Trophoblast cell (in vitro differentiated cells and primary cell): ENCODE measurements around the gene APOC4.

Experiments used
- DNase-seq, 2 donors: peaks; one replicate each; pipeline ENCODE4 v3.0.0-alpha.2; 2016
- H2AFZ ChIP-seq: 2 replicates; pipeline ENCODE4 v1.6.1; 2013; ENCODE audit warnings: low read length, moderate library complexity, mild to moderate bottlenecking; ENCODE audit not compliant: insufficient read depth, poor library complexity
- H2AK5ac ChIP-seq: 2 replicates; pipeline ENCODE4 v1.6.1; 2013; ENCODE audit warnings: mild to moderate bottlenecking, low read length
- H2BK120ac ChIP-seq: 2 replicates; pipeline ENCODE4 v1.6.1; 2013; ENCODE audit warnings: low read length, mild to moderate bottlenecking, moderate library complexity; ENCODE audit not compliant: insufficient read depth, poor library complexity
- H2BK12ac ChIP-seq: 2 replicates; pipeline ENCODE4 v1.6.1; 2013; ENCODE audit warnings: mild to moderate bottlenecking, low read length, moderate library complexity
- H2BK5ac ChIP-seq: 2 replicates; pipeline ENCODE4 v1.6.1; 2013; ENCODE audit warnings: low read length, low read depth, moderate library complexity, mild to moderate bottlenecking; ENCODE audit not compliant: poor library complexity
- H3K14ac ChIP-seq: 2 replicates; pipeline ENCODE4 v1.6.1; 2013; ENCODE audit warnings: mild to moderate bottlenecking, low read length
- H3K18ac ChIP-seq: 2 replicates; pipeline ENCODE4 v1.6.1; 2013; ENCODE audit warnings: mild to moderate bottlenecking, low read length
- H3K23ac ChIP-seq: 2 replicates; pipeline ENCODE4 v1.6.1; 2013; ENCODE audit warnings: low read length
- H3K27ac ChIP-seq: 2 replicates; pipeline ENCODE4 v1.5.1; 2013; ENCODE audit warnings: low read depth, mild to moderate bottlenecking, inconsistent platforms, low read length, moderate library complexity
- H3K27me3 ChIP-seq: 2 replicates; pipeline ENCODE4 v1.6.1; 2013; ENCODE audit warnings: inconsistent platforms, mild to moderate bottlenecking, low read length, moderate library complexity; ENCODE audit not compliant: insufficient read depth
- H3K36me3 ChIP-seq, 2 experiments: 1 replicate in 1 of 2; 2 replicates in 1 of 2; pipeline ENCODE4 v1.6.1; 2013; ENCODE audit warnings: low read length in 2 of 2, mild to moderate bottlenecking in 2 of 2, moderate library complexity in 1 of 2; ENCODE audit not compliant: insufficient read depth in 2 of 2, control insufficient read depth in 1 of 2
- H3K4ac ChIP-seq: 2 replicates; pipeline ENCODE4 v1.6.1; 2013; ENCODE audit warnings: low read depth, mild to moderate bottlenecking, low read length, moderate library complexity
- H3K4me1 ChIP-seq, 2 experiments: 1 replicate in 1 of 2; 2 replicates in 1 of 2; pipeline ENCODE4 v1.6.1; 2013; ENCODE audit warnings: low read length in 2 of 2, mild to moderate bottlenecking in 2 of 2, moderate library complexity in 1 of 2; ENCODE audit not compliant: insufficient read depth in 2 of 2, control insufficient read depth in 1 of 2
- H3K4me2 ChIP-seq: 2 replicates; pipeline ENCODE4 v1.6.1; 2013; ENCODE audit warnings: inconsistent platforms, mild to moderate bottlenecking, low read length, moderate library complexity
- H3K4me3 ChIP-seq: 2 replicates; pipeline ENCODE4 v1.5.1; 2013; ENCODE audit warnings: mild to moderate bottlenecking, low read depth, low read length, inconsistent platforms
- H3K79me1 ChIP-seq: one replicate; pipeline ENCODE4 v1.6.1; 2013; ENCODE audit warnings: low read length
- H3K79me2 ChIP-seq: 2 replicates; pipeline ENCODE4 v1.6.1; 2013; ENCODE audit warnings: low read length, mild to moderate bottlenecking; ENCODE audit not compliant: control insufficient read depth, insufficient read depth, poor library complexity
- H3K9ac ChIP-seq: 2 replicates; pipeline ENCODE4 v1.6.1; 2013; ENCODE audit warnings: mild to moderate bottlenecking, low read length
- H3K9me3 ChIP-seq: 2 replicates; pipeline ENCODE4 v1.6.1; 2013; ENCODE audit warnings: low read depth, mild to moderate bottlenecking, control low read depth, inconsistent platforms, low read length; ENCODE audit not compliant: insufficient read depth
- H4K12ac ChIP-seq: 2 replicates; pipeline ENCODE4 v1.6.1; 2013; ENCODE audit warnings: low read depth, mild to moderate bottlenecking, low read length, moderate library complexity
- H4K8ac ChIP-seq: 2 replicates; pipeline ENCODE4 v1.6.1; 2013; ENCODE audit warnings: low read depth, mild to moderate bottlenecking, low read length, moderate library complexity
- H4K91ac ChIP-seq: one replicate; pipeline ENCODE4 v1.6.1; 2013; ENCODE audit warnings: low read depth, mild to moderate bottlenecking, low read length, moderate library complexity
- WGBS: extraction: QIAGEN DNeasy Blood & Tissue Kit; methylation state at CpG from one replicate; pipeline ENCODE4 v1.1.7; 2013; ENCODE audit warnings: missing lambda C conversion rate; ENCODE audit not compliant: insufficient read length, insufficient coverage; ENCODE audit errors: extremely low coverage; 5-methylcytosine and 5-hydroxymethylcytosine counted together

APOC4 gene

DNA sequence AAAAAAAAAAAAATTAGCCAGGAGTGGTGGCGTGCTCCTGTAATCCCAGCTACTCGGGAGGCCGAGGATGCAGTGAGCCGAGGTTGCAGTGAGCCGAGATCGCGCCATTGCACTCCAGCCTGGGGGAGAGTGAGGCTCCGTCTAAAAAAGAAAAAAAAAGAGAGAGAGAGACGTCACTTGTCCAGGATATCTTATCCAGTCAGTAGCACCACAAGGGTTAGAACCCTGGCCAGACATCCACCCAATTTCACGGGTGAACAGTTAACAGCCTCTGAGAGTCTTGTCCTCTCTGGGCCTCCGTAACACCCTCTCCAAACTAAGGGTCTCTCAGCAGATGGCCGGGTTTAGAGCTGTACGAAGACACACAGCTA, 12.2 kb downstream of the APOC4 start:
- H3K79me2 ChIP-seq: peaks cover 16% of the 10 kb centered on the region
- no peak overlapping the region for H3K18ac ChIP-seq
- peaks cover 11% of the 10 kb centered on the region for H3K79me1 ChIP-seq
- H4K91ac ChIP-seq: peak overlapping the region; percentile 93
- no CpG with 5 or more reads among the region's 13 CpGs for WGBS
- peak overlapping the region; percentile 96 for H2BK5ac ChIP-seq
- no peaks in the 10 kb centered on the region for H3K27me3 ChIP-seq
- no peak overlapping the region for H3K27ac ChIP-seq
- peaks cover 2 to 6% of the 10 kb centered on the region in 2 experiments for H3K36me3 ChIP-seq
- H3K4me2 ChIP-seq: peak overlapping the region; percentile 74
- H3K4ac ChIP-seq: peak overlapping the region; percentile 8
- H4K8ac ChIP-seq: peak overlapping the region; percentile 96
- no peak overlapping the region for H3K23ac ChIP-seq
- no peak overlapping the region for H2AK5ac ChIP-seq
- DNase-seq: no peak
- no peaks in the 10 kb centered on the region for H3K9me3 ChIP-seq
- peak overlapping the region; percentile 98 for H4K12ac ChIP-seq
- H2BK12ac ChIP-seq: no peak overlapping the region
- H3K4me1 ChIP-seq: peaks cover 8 to 14% of the 10 kb centered on the region in 2 experiments
- peak overlapping the region; percentile 51 for H2AFZ ChIP-seq
- no peak overlapping the region for H2BK120ac ChIP-seq
- H3K4me3 ChIP-seq: peak overlapping the region; percentile 87
- peak overlapping the region; percentile 59 for H3K9ac ChIP-seq
- H3K14ac ChIP-seq: peak overlapping the region; percentile 94

DNA sequence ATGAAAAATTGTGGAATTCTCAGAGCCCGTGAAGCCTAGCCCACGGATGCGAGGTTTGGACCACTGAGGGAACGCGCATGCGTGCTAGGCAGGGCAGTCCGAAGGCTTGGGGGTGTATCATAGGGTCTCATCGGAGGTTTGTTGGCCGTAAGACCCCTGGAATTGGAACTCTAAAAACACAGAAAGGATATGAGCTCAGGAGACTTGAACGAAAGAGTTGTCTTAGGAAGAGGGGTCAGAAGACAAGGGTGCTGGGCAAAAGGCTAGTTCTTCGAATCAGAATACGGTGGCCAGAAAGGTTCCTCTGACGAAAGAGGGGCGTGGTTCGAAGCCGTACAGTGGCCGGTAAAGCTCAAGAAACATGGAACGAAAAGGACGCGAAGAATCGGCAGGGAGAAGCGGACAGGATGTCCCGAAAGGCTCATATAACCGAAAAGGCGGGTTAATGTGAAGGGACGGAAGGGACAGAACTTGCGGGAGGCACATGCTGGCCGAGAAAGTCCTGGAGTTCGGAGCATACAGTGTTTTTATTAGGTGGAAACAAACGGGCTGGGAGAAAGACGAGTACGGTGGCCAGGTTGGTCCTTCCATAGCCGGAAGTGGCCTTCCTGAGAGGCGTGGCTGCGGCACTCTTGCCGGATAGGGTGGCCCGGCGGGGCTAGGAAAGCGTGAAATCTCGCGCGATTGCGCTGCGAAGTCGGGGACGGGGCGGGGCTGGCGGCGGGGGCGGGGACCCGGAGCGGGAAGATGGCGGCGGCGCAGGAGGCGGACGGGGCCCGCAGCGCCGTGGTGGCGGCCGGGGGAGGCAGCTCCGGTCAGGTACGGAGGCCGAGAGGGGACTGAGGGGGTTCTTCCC, 12.8 kb downstream of the APOC4 start, which contains the start of gene CLPTM1:
CLPTM1 (plus strand) TSS at position 732 of the 856 bp plus-strand sequence; CDS start at position 748, 16 bp downstream.
- Histone ChIP-seq H4K12ac (peak within 1 kb of the TSS; percentile 98), H2BK5ac (peak within 1 kb of the TSS; percentile 96), H3K79me1 (peaks cover 11% of the 10 kb centered on the region), H3K4me1 (peaks cover 8 to 14% of the 10 kb centered on the region in 2 experiments), H3K79me2 (peaks cover 16% of the 10 kb centered on the region), H2BK120ac (peak within 1 kb of the TSS; percentile 92), H3K36me3 (peaks cover 2 to 6% of the 10 kb centered on the region in 2 experiments), H4K8ac (peak within 1 kb of the TSS; percentile 96), H3K23ac (no peak within 1 kb of the TSS), H3K14ac (peak within 1 kb of the TSS; percentile 94), H2AK5ac (peak within 1 kb of the TSS; percentile 92), H4K91ac (peak within 1 kb of the TSS; percentile 93), H2BK12ac (peak within 1 kb of the TSS; percentile 34), H3K4ac (peak within 1 kb of the TSS; percentile 98), H3K4me2 (peak within 1 kb of the TSS; percentile 91), H2AFZ (peak within 1 kb of the TSS; percentile 78), H3K9me3 (no peaks in the 10 kb centered on the region), H3K4me3 (peak within 1 kb of the TSS; percentile 99), H3K27me3 (no peaks in the 10 kb centered on the region), H3K27ac (peak within 1 kb of the TSS; percentile 94), H3K18ac (peak within 1 kb of the TSS; percentile 96), H3K9ac (peak within 1 kb of the TSS; percentile 99)
- DNase-seq: peak; percentile 96 to 98
- WGBS: no CpG with 5 or more reads among the region's 65 CpGs

GRCh38 chr19:44955505-44956439, 13.7 kb downstream of the APOC4 start:
- peak overlapping the region; percentile 99 for H3K4me3 ChIP-seq
- peaks cover 0 to 13% of the 10 kb centered on the region in 2 experiments for H3K36me3 ChIP-seq
- H4K8ac ChIP-seq: peak overlapping the region; percentile 70
- DNase-seq: peak in 1 of 2 donors; percentile 19
- peak overlapping the region; percentile 87 for H3K18ac ChIP-seq
- H3K79me2 ChIP-seq: peaks cover 16% of the 10 kb centered on the region
- no peaks in the 10 kb centered on the region for H3K27me3 ChIP-seq
- peak overlapping the region; percentile 89 for H2BK120ac ChIP-seq
- peaks cover 11% of the 10 kb centered on the region for H3K79me1 ChIP-seq
- no CpG with 5 or more reads among the region's 40 CpGs for WGBS
- peak overlapping the region; percentile 78 for H2AFZ ChIP-seq
- H4K12ac ChIP-seq: peak overlapping the region; percentile 71
- H3K4ac ChIP-seq: peak overlapping the region; percentile 98
- no peak overlapping the region for H3K27ac ChIP-seq
- peak overlapping the region; percentile 22 for H2BK5ac ChIP-seq
- H4K91ac ChIP-seq: peak overlapping the region; percentile 53
- H3K9ac ChIP-seq: peak overlapping the region; percentile 99
- peak overlapping the region; percentile 92 for H2AK5ac ChIP-seq
- peak overlapping the region; percentile 91 for H3K4me2 ChIP-seq
- peak overlapping the region; percentile 78 for H3K14ac ChIP-seq
- no peaks in the 10 kb centered on the region for H3K9me3 ChIP-seq
- peak overlapping the region; percentile 34 for H2BK12ac ChIP-seq
- peaks cover 8 to 14% of the 10 kb centered on the region in 2 experiments for H3K4me1 ChIP-seq
- H3K23ac ChIP-seq: no peak overlapping the region

DNA sequence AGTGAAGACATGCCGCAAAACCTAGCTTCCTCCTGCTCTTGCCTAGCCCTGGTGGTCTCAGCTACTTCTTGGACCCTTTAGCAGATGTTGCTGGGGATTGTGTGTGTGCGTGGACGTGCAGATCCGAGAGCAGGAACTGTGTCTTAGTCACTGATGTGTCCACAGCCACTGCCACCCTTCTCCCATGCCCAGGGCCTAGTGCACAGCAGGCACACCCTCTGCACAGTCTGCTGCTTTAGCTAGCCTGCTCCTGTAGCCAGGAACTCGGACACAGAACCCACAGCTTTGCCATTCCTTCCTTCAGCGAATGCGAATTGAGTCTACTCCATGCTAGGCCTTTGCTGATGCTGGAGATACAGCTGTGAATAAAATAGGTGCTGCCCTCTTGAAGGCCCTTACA, 15.5 kb downstream of the APOC4 start:
- Histone ChIP-seq H3K79me2 (peaks cover 16% of the 10 kb centered on the region), H2BK12ac (no peak overlapping the region), H3K36me3 (peaks cover 8 to 19% of the 10 kb centered on the region in 2 experiments), H3K4me3 (no peak overlapping the region), H4K91ac (no peak overlapping the region), H3K9ac (no peak overlapping the region), H2BK5ac (no peak overlapping the region), H3K79me1 (peaks cover 11% of the 10 kb centered on the region), H2BK120ac (no peak overlapping the region), H3K4me1 (peaks cover 6 to 11% of the 10 kb centered on the region in 2 experiments), H3K27ac (no peak overlapping the region), H2AFZ (no peak overlapping the region), H4K8ac (no peak overlapping the region), H3K9me3 (no peaks in the 10 kb centered on the region), H3K14ac (no peak overlapping the region), H4K12ac (no peak overlapping the region), H3K23ac (no peak overlapping the region), H3K27me3 (no peaks in the 10 kb centered on the region), H2AK5ac (no peak overlapping the region), H3K4ac (peak overlapping the region; percentile 67), H3K18ac (no peak overlapping the region), H3K4me2 (no peak overlapping the region)
- no peak for DNase-seq
- WGBS: no CpG with 5 or more reads among the region's 7 CpGs
